Loucy (cell line): Measurements from ENCODE around the gene C12orf76.

Experiments
- CTCF ChIP-seq: fragments of 200-600 bp; sonication (generic); conservative IDR thresholded peaks from 2 replicates; pipeline ENCODE4 v1.5.1; 2014; ENCODE audit warnings: mild to moderate bottlenecking, antibody characterized with exemption, low read length
- EZH2phosphoT487 ChIP-seq: fragments of 200-600 bp; IDR thresholded peaks from 2 replicates; pipeline ENCODE4 v1.6.1; 2018; ENCODE audit warnings: antibody characterized with exemption, mild to moderate bottlenecking, moderate library complexity, borderline replicate concordance

GRCh38 chr12:110075880-110076279 is 27.6 kb upstream of the C12orf76 start:
- no peak for TF ChIP-seq CTCF
- TF ChIP-seq EZH2phosphoT487 = no peak
